SH-SY5Y (cell line): ENCODE measurements around the gene SV2B.

Experiments
- GATA2 ChIP-seq: IDR thresholded peaks from 2 replicates; pipeline ENCODE4 v1.6.1; 2011; ENCODE audit warnings: mild to moderate bottlenecking, low read depth, low read length
- GATA3 ChIP-seq: IDR thresholded peaks from 2 replicates; pipeline ENCODE4 v1.6.1; 2011; ENCODE audit warnings: low read depth, mild to moderate bottlenecking, low read length, moderate library complexity

GRCh38 chr15:91072161-91072560 is 27.9 kb upstream of the SV2B start:
- TF ChIP-seq GATA2 (no peak), GATA3 (no peak)
